Testis (tissue), 3 donors: Measurements from ENCODE around the gene HPSE2. TPM values are rescaled to one million over a fixed set of nuclear protein-coding genes. Genes with fewer than 3 reads are reported as not detected.

Source experiments
- DNase-seq: peaks from one replicate; pipeline ENCODE4 v3.0.0-alpha.2; 2019
- H3K27ac ChIP-seq, 2 donors: fragments of 200-600 bp; sonication (generic); one replicate each; pipeline ENCODE4 v1.5.1; 2019
- H3K27me3 ChIP-seq: fragments of 200-600 bp; sonication (generic); one replicate; pipeline ENCODE4 v1.5.1; 2019
- H3K36me3 ChIP-seq: fragments of 200-600 bp; sonication (generic); one replicate; pipeline ENCODE4 v1.5.1; 2017; ENCODE audit warnings: low read depth; ENCODE audit errors: missing control alignments
- H3K4me1 ChIP-seq: fragments of 200-600 bp; sonication (generic); one replicate; pipeline ENCODE4 v1.5.1; 2019
- H3K4me3 ChIP-seq, 2 donors: fragments of 200-600 bp; sonication (generic); one replicate each; pipeline ENCODE4 v1.5.1; 2017 to 2019
- H3K9me3 ChIP-seq: fragments of 200-600 bp; sonication (generic); one replicate; pipeline ENCODE4 v1.5.1; 2017
- POLR2A ChIP-seq: fragments of 450-650 bp; IDR thresholded peaks from one replicate; pipeline ENCODE4 v1.6.1; 2017; ENCODE audit warnings: antibody characterized with exemption, mild to moderate bottlenecking, moderate library complexity
- WGBS, 2 donors: methylation state at CpG; one replicate each; pipeline ENCODE4 v1.1.5; 2018; 5-methylcytosine and 5-hydroxymethylcytosine counted together
- intact Hi-C: fragments of 100-400 bp; cut with DNase I; formaldehyde crosslinking; loops from one replicate; pipeline ENCODE4 v1.15.1; 2023; ENCODE audit warnings: low total_unique reads
- polyA plus RNA-seq: library from polyadenylated mRNA; stranded (reverse); fragments of 350-450 nt; fragmentation: Illumina TruSeq; extraction: RNeasy Lipid Tissue Mini Kit (QIAGEN cat#74804); gene quantifications from one replicate; pipeline ENCODE4 v1.2.3, GENCODE V29; 2014; ENCODE audit warnings: low read depth, low replicate concordance; ENCODE audit not compliant: insufficient read depth
- total RNA-seq, 2 donors: library from RNA; depleted of rRNA; stranded (reverse); fragments of >200 nt; gene quantifications; one replicate each; pipeline ENCODE4 v1.2.3, GENCODE V29; 2016
- TF ChIP-seq, protein P1 (sequence below), 3 experiments: fragments of 450-650 bp in 2 of 3; fragments of 200-600 bp in 1 of 3; sonication (generic) in 1 of 3; IDR thresholded peaks; one replicate each; pipeline ENCODE4 v1.5.1; 2016 to 2019; ENCODE audit warnings: antibody characterized with exemption in 3 of 3, mild to moderate bottlenecking in 2 of 3, moderate library complexity in 1 of 3

The HPSE2 gene
- total and polyA plus RNA-seq, 3 donors from 2014 or later = 1.7 to 4.1 (median 2.5) TPM

DNA sequence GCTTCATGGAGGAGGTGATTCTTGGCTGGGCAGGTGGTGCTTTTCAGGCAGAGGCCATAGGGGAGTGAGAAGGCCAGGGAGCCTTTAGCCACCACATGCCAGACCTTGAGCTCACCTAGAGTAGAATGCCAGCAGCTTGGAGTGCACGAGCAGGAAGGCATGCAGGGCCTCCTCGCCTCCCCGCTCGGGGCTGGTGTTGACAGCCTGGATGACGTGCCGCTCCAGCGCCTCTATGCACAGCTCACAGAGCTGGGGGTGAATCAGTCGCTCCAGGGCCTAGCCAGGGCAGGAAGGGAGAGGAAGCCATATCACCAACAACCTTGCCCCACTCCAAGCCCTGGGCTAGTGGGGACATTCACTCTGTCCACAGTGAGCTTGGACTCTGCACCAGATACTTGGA lies 804.6 kb downstream of the HPSE2 start:
- no peaks in the 10 kb centered on the region for H3K4me1 ChIP-seq
- no peak for TF ChIP-seq POLR2A
- TF ChIP-seq, protein P1, sequence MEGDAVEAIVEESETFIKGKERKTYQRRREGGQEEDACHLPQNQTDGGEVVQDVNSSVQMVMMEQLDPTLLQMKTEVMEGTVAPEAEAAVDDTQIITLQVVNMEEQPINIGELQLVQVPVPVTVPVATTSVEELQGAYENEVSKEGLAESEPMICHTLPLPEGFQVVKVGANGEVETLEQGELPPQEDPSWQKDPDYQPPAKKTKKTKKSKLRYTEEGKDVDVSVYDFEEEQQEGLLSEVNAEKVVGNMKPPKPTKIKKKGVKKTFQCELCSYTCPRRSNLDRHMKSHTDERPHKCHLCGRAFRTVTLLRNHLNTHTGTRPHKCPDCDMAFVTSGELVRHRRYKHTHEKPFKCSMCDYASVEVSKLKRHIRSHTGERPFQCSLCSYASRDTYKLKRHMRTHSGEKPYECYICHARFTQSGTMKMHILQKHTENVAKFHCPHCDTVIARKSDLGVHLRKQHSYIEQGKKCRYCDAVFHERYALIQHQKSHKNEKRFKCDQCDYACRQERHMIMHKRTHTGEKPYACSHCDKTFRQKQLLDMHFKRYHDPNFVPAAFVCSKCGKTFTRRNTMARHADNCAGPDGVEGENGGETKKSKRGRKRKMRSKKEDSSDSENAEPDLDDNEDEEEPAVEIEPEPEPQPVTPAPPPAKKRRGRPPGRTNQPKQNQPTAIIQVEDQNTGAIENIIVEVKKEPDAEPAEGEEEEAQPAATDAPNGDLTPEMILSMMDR (IDR thresholded peaks at IDR 0.05) = no peak
- H3K27ac ChIP-seq = no peak overlapping the region
- intact Hi-C loops = no loop called here
- no peak for DNase-seq
- H3K36me3 ChIP-seq = no peaks in the 10 kb centered on the region
- WGBS, 2 donors = 94% methylated on average over 6 of the region's 8 CpGs; no CpG with 5 or more reads in 1 of the 2 donors
- H3K27me3 ChIP-seq = no peaks in the 10 kb centered on the region
- H3K4me3 ChIP-seq = no peak overlapping the region
- no peaks in the 10 kb centered on the region for H3K9me3 ChIP-seq

DNA sequence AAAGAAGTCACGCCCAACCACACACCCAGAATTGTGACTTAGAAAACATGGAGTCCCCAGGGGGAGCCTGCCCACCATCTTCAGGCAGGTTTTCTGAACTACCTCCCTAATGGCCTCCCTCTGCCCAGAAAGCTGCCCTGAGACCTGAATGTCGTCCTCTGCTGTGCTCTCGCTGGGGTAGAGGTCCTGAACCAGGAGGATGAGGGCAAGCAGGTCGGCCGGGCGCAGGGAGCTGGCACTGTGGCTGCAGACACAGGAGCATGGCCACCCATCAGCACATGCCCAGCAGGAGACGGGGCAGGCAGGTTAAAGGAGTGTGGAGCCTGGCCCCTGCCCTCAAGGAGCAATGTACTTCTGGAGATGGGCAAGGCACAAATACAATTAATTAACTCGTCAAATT lies 805.2 kb downstream of the HPSE2 start:
- DNase-seq = no peak
- no peak overlapping the region for H3K27ac ChIP-seq
- H3K36me3 ChIP-seq = no peaks in the 10 kb centered on the region
- TF ChIP-seq, protein P1 (IDR thresholded peaks at IDR 0.05) = no peak
- no peak for TF ChIP-seq POLR2A
- no peaks in the 10 kb centered on the region for H3K27me3 ChIP-seq
- no peak overlapping the region for H3K4me3 ChIP-seq
- H3K9me3 ChIP-seq = no peaks in the 10 kb centered on the region
- intact Hi-C loops = no loop called here
- no peaks in the 10 kb centered on the region for H3K4me1 ChIP-seq
- 94 to 96% methylated on average over 7 to 8 of the region's 8 CpGs for WGBS, 2 donors

DNA sequence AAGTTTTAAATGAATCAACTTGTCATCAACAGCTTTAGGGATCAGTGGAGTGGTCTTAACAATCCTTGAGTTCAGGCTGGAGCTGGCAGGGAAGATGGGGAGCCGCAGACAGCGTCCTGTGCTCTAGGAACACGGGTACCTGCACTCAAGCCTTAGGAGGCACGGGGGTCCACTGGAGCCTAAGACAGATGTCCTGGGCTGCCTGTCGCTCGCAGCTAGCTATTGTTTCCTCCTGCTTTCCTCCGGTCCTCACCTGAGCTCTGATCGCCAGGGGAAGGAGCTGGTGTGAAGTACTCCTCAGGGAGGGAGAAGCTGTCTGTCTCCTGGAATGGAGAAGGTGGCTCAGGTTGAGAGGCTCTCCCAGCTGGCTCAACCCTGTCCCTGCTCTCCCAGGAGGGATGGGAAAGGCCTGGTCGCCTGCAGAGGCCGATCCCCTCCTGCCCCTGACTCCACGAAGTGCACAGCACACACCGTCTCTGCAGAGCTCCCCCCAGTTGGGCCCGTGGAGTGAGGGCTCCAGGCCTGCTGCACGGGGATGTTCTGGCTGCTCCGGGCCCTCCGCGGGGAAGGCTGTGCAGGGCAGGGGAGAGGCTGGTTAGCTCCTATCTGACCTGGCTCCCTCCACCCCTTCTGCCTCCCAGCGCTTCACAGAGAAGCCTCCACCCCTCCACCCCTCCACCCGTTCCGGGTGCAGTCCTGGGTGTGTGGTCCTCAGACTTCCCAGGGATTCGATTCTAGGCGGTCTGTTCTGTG lies 806.2 kb downstream of the HPSE2 start:
- 94 to 97% methylated on average over 11 to 22 of the region's 22 CpGs for WGBS, 2 donors
- H3K4me1 ChIP-seq = no peaks in the 10 kb centered on the region
- intact Hi-C loops = no loop called here
- no peak overlapping the region for H3K4me3 ChIP-seq
- H3K36me3 ChIP-seq = no peaks in the 10 kb centered on the region
- H3K27me3 ChIP-seq = no peaks in the 10 kb centered on the region
- no peaks in the 10 kb centered on the region for H3K9me3 ChIP-seq
- DNase-seq = no peak
- TF ChIP-seq POLR2A = no peak
- TF ChIP-seq, protein P1 (IDR thresholded peaks at IDR 0.05) = no peak
- no peak overlapping the region for H3K27ac ChIP-seq

DNA sequence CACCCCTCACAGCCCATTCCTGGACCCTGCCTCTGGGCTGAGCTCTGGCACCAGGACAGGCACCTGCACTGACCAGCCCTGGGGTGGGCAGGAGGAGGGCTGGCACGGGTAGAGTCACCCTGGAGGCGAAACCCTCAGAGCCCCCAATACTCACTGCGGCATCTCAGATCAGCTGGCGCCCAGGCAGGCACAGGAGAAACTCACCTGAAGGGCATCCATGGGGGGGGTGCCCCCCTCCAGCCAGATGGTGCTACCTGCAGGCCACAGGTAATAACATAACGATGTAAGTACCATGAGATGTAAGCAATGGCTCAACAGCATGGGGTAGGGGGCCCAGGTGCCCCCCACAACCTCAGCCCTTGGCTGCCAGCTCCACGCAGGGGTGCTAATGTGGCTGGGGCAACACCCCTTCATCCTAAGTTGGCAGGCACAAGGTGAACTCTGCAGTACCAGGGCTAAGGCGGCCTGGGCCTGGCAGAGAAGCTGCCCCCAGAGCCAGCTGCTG lies 808.6 kb downstream of the HPSE2 start:
- intact Hi-C loops = no loop called here
- no peak for DNase-seq
- H3K9me3 ChIP-seq = no peaks in the 10 kb centered on the region
- H3K36me3 ChIP-seq = no peaks in the 10 kb centered on the region
- no peaks in the 10 kb centered on the region for H3K27me3 ChIP-seq
- no peak overlapping the region for H3K27ac ChIP-seq
- TF ChIP-seq POLR2A = no peak
- TF ChIP-seq, protein P1 (IDR thresholded peaks at IDR 0.05) = no peak
- H3K4me1 ChIP-seq = no peaks in the 10 kb centered on the region
- H3K4me3 ChIP-seq = no peak overlapping the region
- WGBS, 2 donors = 93 to 100% methylated on average over 3 to 7 of the region's 7 CpGs
